Stimulated activated CD4-positive, alpha-beta T cell treated with anti-CD3 and anti-CD28 coated beads, Interleukin-4, amount 100 ng/mL, for 48 hours (primary cell): Measurements from ENCODE around the gene PROKR2.

ENCODE experiments used
- DNase-seq, 2 donors: peaks; one replicate each; pipeline ENCODE4 v3.0.0-alpha.2; 2020; ENCODE audit warnings: low read depth in 2 of 2

PROKR2 gene

GRCh38 chr20:5282561-5282960 is 34.2 kb downstream of the PROKR2 start:
- DNase-seq, result no peak

DNA sequence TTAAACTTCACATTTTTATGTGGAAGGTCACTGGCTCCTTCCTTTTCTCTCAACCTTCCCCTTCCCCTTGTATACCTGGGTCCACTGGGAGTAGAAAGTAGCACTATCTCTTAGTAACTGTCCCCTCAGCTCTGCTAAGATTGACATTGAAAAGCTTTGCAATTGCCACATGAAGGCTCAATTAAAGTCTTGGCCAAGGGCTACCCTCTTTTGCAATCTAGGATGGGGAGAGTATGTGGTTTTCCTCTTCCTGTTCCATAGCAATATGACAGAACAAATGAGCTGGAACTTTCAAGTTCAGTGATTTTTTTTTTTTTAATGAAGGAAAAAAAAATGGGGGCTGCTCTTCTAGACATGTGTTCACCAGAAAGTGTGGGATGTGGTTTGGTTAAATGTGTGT is 37.1 kb downstream of the PROKR2 start:
- DNase-seq, result no peak

DNA sequence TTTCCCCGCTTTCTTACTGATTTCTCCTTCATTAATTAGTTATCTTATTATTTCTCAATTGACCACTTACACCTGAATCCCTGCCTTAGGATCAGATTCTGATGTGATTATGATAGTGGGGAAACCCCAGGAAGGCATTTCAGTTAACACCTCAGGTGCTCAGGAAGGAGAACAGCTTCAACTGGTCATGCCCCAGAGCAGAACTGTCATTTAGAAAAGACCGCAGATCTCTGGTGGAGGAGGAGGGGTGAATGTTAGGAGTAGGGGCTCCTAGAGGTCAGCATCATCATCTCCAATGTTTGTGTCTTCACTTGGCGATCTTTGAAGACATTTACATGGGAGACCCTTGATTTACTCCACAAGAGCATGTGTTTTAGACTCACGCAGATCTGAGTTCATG is 44.5 kb downstream of the PROKR2 start:
- no peak for DNase-seq

DNA sequence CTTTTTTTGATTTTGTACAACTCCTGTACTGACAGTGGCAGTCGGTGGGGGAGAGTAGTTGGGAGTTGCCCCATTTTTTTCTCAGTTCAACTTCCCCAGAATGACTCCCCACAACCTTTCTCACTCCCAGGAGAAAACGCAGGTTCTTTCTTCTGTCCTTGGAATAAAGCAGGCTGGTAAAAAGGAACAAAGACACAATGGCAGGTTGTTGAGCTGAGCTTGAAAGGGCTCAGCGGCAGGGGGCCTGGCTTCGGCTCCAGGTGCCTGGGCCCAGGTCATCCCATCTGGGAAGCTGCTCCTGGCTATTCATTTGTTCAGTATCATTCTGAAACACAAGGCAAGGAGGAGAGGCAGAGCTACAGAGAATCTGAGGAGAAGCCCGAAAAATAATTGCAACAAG is 46.2 kb downstream of the PROKR2 start:
- DNase-seq, result no peak

DNA sequence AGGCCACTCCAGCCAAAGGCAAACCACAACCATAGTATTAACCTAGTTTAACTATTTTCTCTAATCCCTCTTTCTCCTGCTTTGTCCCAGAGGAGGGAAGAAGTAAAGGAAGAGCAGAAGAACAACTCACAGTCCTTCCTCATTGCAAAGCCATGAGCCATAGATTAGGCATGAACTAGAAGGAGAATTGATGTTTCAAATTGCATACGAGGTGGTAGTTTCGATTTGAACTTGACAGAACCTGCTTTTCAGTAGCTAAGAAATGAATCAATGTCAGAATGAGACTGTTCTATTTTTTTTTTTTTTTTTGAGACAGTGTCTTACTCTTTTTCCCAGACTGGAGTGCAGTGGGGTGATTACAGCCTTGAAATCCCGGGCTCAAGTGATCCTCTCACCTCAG is 48.3 kb downstream of the PROKR2 start:
- DNase-seq, result no peak

GRCh38 chr20:5267092-5267491 is 49.7 kb downstream of the PROKR2 start:
- no peak for DNase-seq
